Pons (tissue), 1 donor: ENCODE results near the gene DNAJC6.

Experiments
- DNase-seq: peaks from one replicate; pipeline ENCODE4 v3.0.0-alpha.2; 2016; ENCODE audit warnings: low spot score

DNAJC6 gene

GRCh38 chr1:65401612-65402011 is 92.3 kb downstream of the DNAJC6 start:
- no peak for DNase-seq

- DNase-seq: no peak
These were observed 95.6 kb downstream of the DNAJC6 start for GRCh38 chr1:65404941-65405340.

GRCh38 chr1:65407877-65408276 is 98.5 kb downstream of the DNAJC6 start:
- no peak for DNase-seq

- DNase-seq: no peak
These were observed 100.0 kb downstream of the DNAJC6 start for GRCh38 chr1:65409314-65409713.

GRCh38 chr1:65409816-65410326 is 100.5 kb downstream of the DNAJC6 start:
- DNase-seq: no peak

- DNase-seq: no peak
These were observed 103.1 kb downstream of the DNAJC6 start for GRCh38 chr1:65412256-65412983.

GRCh38 chr1:65412984-65413375 is 103.6 kb downstream of the DNAJC6 start:
- DNase-seq: no peak

GRCh38 chr1:65414538-65414937 is 105.2 kb downstream of the DNAJC6 start:
- no peak for DNase-seq

GRCh38 chr1:65416767-65417166 is 107.4 kb downstream of the DNAJC6 start:
- DNase-seq: no peak

- DNase-seq: no peak
These were observed 108.4 kb downstream of the DNAJC6 start for GRCh38 chr1:65417729-65418128.

GRCh38 chr1:65418522-65419185 is 109.3 kb downstream of the DNAJC6 start:
- no peak for DNase-seq

- DNase-seq: peak; percentile 96
These were observed 110.6 kb downstream of the DNAJC6 start for GRCh38 chr1:65419681-65420589.

- peak; percentile 66 for DNase-seq
These were observed 111.4 kb downstream of the DNAJC6 start, which contains the start of the genes LEPR and LEPROT for GRCh38 chr1:65420590-65421350. TSS of gene LEPR (plus strand) at chr1:65420668. CDS start at chr1:65565566, 144,898 bp downstream. TSS of gene LEPROT (plus strand) at chr1:65420668. CDS start at chr1:65420725, 57 bp downstream.

- DNase-seq: peak; percentile 46
These were observed 112.1 kb downstream of the DNAJC6 start for GRCh38 chr1:65421351-65422025.

- no peak for DNase-seq
These were observed 113.2 kb downstream of the DNAJC6 start for GRCh38 chr1:65422241-65423203.

- peak; percentile 26 for DNase-seq
These were observed 114.7 kb downstream of the DNAJC6 start for GRCh38 chr1:65423884-65424572.

GRCh38 chr1:65424573-65424889 is 115.2 kb downstream of the DNAJC6 start:
- DNase-seq: no peak

GRCh38 chr1:65425006-65425405 is 115.7 kb downstream of the DNAJC6 start:
- DNase-seq: no peak

- DNase-seq: no peak
These were observed 116.4 kb downstream of the DNAJC6 start for GRCh38 chr1:65425697-65426096.
